Sigmoid colon (tissue), 7 donors: ENCODE results near the gene LAMA3. TPM values are rescaled to one million over a fixed set of nuclear protein-coding genes. Genes with fewer than 3 reads are reported as not detected.

ENCODE experiments used
- DNase-seq: peaks from one replicate; pipeline ENCODE4 v3.0.0-alpha.2; 2019
- H3K27ac ChIP-seq, 4 donors: fragments of 200-600 bp; sonication (generic); one replicate each; pipeline ENCODE4 v1.5.1; 2016 to 2019; ENCODE audit warnings: mild to moderate bottlenecking in 1 of 4
- H3K27me3 ChIP-seq, 3 donors: fragments of 200-600 bp; sonication (generic); one replicate each; pipeline ENCODE4 v1.5.1; 2019; ENCODE audit warnings: mild to moderate bottlenecking in 1 of 3
- H3K36me3 ChIP-seq, 4 donors: fragments of 200-600 bp; sonication (generic); one replicate each; pipeline ENCODE4 v1.5.1; 2016 to 2019
- H3K4me1 ChIP-seq, 4 donors: fragments of 200-600 bp; sonication (generic); one replicate each; pipeline ENCODE4 v1.5.1; 2017 to 2019
- H3K4me3 ChIP-seq, 4 donors: fragments of 200-600 bp; sonication (generic); one replicate each; pipeline ENCODE4 v1.5.1; 2017 to 2019; ENCODE audit warnings: mild to moderate bottlenecking in 2 of 4, moderate library complexity in 1 of 4
- H3K9me3 ChIP-seq, 4 donors: fragments of 200-600 bp in 3 of 4; sonication (generic) in 3 of 4; one replicate each; pipeline versions ENCODE4 v1.5.1 to v1.6.1; 2013 to 2019
- CTCF ChIP-seq, 4 experiments: fragments of 450-650 bp in 3 of 4; fragments of 200-600 bp in 1 of 4; IDR thresholded peaks; one replicate each; pipeline ENCODE4 v1.5.1; 2016 to 2019; ENCODE audit warnings: antibody characterized with exemption in 4 of 4, mild to moderate bottlenecking in 3 of 4, moderate library complexity in 2 of 4
- EP300 ChIP-seq, 4 donors: sonication (generic); formaldehyde crosslinking; IDR thresholded peaks; one replicate each; pipeline ENCODE4 v1.6.1; 2017; ENCODE audit warnings: antibody characterized with exemption in 4 of 4
- POLR2A ChIP-seq, 2 donors: fragments of 450-650 bp; IDR thresholded peaks; one replicate each; pipeline ENCODE4 v1.6.1; 2016; ENCODE audit warnings: antibody characterized with exemption in 2 of 2, mild to moderate bottlenecking in 2 of 2, moderate library complexity in 2 of 2
- POLR2AphosphoS5 ChIP-seq, 4 donors: sonication (generic); formaldehyde crosslinking; IDR thresholded peaks; one replicate each; pipeline ENCODE4 v1.6.1; 2017; ENCODE audit warnings: antibody characterized with exemption in 4 of 4
- WGBS, 2 donors: extraction: QIAGEN DNeasy Blood & Tissue Kit; methylation state at CpG; one replicate each; pipeline ENCODE4 v1.1.7; 2013; 5-methylcytosine and 5-hydroxymethylcytosine counted together
- intact Hi-C: fragments of 100-400 bp; cut with DNase I; formaldehyde crosslinking; loops from one replicate; pipeline ENCODE4 v1.15.1; 2023
- polyA plus RNA-seq, 3 donors: library from polyadenylated mRNA; stranded (reverse); fragments of 200-250 nt; gene quantifications; one replicate each; pipeline ENCODE4 v1.2.3, GENCODE V29; 2013
- total RNA-seq, 4 donors: library from RNA; depleted of rRNA; stranded (reverse); fragments of >200 nt; gene quantifications; one replicate each; pipeline ENCODE4 v1.1.0, GENCODE V29; 2016
- donor health status: healthy with polysubstance abuse.
- donor health status: Bipolar disorder and iron deficiency.
- donor health status: healthy.

LAMA3 gene
- total and polyA plus RNA-seq, 7 donors: 6.0 to 19.9 (median 14.1) TPM

- no peaks in the 10 kb centered on the region for H3K36me3 ChIP-seq
- peaks cover 0 to 6% (median 0%) of the 10 kb centered on the region in 3 donors for H3K27me3 ChIP-seq
- peak; percentile 26 for DNase-seq
- no peaks in the 10 kb centered on the region for H3K4me1 ChIP-seq
- WGBS, 2 donors: 80 to 90% methylated on average over 1 of the region's 1 CpG
- no peak overlapping the region for H3K27ac ChIP-seq
- intact Hi-C loops: no loop called here
- no peak overlapping the region for H3K4me3 ChIP-seq
- no peak for TF ChIP-seq CTCF (IDR thresholded peaks at IDR 0.05)
- no peak for TF ChIP-seq POLR2AphosphoS5 (IDR thresholded peaks at IDR 0.05)
- TF ChIP-seq POLR2A (IDR thresholded peaks at IDR 0.05): no peak
- no peak for TF ChIP-seq EP300 (IDR thresholded peaks at IDR 0.05)
- H3K9me3 ChIP-seq: no peaks in the 10 kb centered on the region
Observed at GRCh38 chr18:23671564-23671963, 17.7 kb upstream of the LAMA3 start.

- H3K4me1 ChIP-seq: no peaks in the 10 kb centered on the region
- intact Hi-C loops: no loop called here
- 70 to 77% methylated on average over 1 of the region's 1 CpG for WGBS, 2 donors
- no peak for DNase-seq
- H3K4me3 ChIP-seq: no peak overlapping the region
- H3K36me3 ChIP-seq: no peaks in the 10 kb centered on the region
- TF ChIP-seq POLR2A (IDR thresholded peaks at IDR 0.05) (no peak), CTCF (IDR thresholded peaks at IDR 0.05) (no peak), EP300 (IDR thresholded peaks at IDR 0.05) (no peak), POLR2AphosphoS5 (IDR thresholded peaks at IDR 0.05) (no peak)
- no peaks in the 10 kb centered on the region for H3K9me3 ChIP-seq
- no peak overlapping the region for H3K27ac ChIP-seq
- H3K27me3 ChIP-seq: peaks cover 0 to 6% (median 0%) of the 10 kb centered on the region in 3 donors
Observed at GRCh38 chr18:23673725-23674124, 15.5 kb upstream of the LAMA3 start.

DNA sequence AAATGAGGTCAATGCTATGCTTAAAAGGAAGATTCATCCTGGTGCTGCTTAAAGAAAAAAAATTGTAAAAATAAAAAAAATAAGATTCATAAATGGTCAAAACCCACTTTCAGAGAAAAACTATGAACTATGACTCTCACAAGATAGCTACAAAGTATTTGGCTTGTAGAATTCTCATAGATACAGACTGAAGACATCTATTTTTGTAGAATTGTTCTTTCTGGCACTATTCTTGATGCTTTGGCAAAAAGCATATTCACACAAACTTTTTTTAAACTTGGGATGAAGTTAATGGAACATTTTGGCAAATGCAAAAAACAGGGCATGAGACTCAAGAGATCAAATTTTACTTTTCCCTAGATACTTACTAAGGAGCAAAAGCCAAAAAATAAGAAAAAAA, 14.0 kb upstream of the LAMA3 start:
- Histone ChIP-seq H3K4me1 (no peaks in the 10 kb centered on the region), H3K36me3 (no peaks in the 10 kb centered on the region), H3K4me3 (no peak overlapping the region), H3K27ac (no peak overlapping the region), H3K27me3 (no peaks in the 10 kb centered on the region), H3K9me3 (no peaks in the 10 kb centered on the region)
- TF ChIP-seq POLR2A (IDR thresholded peaks at IDR 0.05) (no peak), CTCF (IDR thresholded peaks at IDR 0.05) (no peak), POLR2AphosphoS5 (IDR thresholded peaks at IDR 0.05) (no peak), EP300 (IDR thresholded peaks at IDR 0.05) (no peak)
- intact Hi-C loops: no loop called here
- no peak for DNase-seq

DNA sequence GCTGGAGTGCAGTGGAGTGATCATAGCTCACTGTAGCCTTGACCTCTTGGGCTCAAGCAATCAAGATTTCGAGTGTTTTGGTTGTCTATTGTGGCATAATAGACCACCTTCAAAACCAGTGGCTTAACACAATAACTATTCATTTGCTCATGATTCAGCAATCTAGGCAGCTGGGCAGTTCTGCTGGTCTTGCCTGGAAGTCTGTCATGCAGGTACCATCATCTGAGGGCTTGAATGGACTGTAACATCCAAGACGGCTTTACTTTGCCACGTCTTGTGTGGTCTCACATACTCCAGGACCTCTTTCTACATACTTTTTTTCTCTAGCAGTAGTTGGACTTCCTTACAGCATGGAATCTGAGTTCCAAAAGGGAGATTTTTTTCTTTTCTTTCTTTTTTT, 13.4 kb upstream of the LAMA3 start:
- H3K4me1 ChIP-seq: no peaks in the 10 kb centered on the region
- no peak overlapping the region for H3K27ac ChIP-seq
- 89 to 91% methylated on average over 3 of the region's 3 CpGs for WGBS, 2 donors
- intact Hi-C loops: no loop called here
- H3K9me3 ChIP-seq: no peaks in the 10 kb centered on the region
- no peak for DNase-seq
- H3K27me3 ChIP-seq: no peaks in the 10 kb centered on the region
- H3K36me3 ChIP-seq: no peaks in the 10 kb centered on the region
- no peak overlapping the region for H3K4me3 ChIP-seq
- TF ChIP-seq CTCF (IDR thresholded peaks at IDR 0.05): no peak
- TF ChIP-seq EP300 (IDR thresholded peaks at IDR 0.05): no peak
- no peak for TF ChIP-seq POLR2A (IDR thresholded peaks at IDR 0.05)
- no peak for TF ChIP-seq POLR2AphosphoS5 (IDR thresholded peaks at IDR 0.05)

DNA sequence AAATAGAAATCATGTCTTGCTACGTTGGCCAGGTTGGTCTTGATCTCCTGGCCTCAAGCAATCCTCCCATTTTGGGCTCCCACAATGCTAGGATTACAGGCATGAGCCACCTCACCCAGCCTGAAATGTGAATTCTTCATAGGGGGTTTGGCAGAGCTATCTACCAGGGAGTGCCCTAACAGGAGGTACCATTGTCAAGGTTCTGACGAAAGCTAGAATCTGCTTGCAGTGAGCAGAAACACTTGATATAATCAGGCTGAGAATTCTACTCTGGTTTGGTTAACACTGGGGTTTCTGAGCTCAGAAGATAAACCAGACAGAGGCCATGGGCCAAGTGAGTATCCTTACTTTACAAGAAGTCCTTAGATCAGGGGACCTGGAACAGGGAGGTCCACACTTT, 7.2 kb upstream of the LAMA3 start:
- 84 to 93% methylated on average over 2 of the region's 2 CpGs for WGBS, 2 donors
- H3K27ac ChIP-seq: no peak overlapping the region
- TF ChIP-seq EP300 (IDR thresholded peaks at IDR 0.05) (no peak), POLR2A (IDR thresholded peaks at IDR 0.05) (no peak), POLR2AphosphoS5 (IDR thresholded peaks at IDR 0.05) (no peak), CTCF (IDR thresholded peaks at IDR 0.05) (no peak)

More for the DNA sequence above, 7.2 kb upstream of the LAMA3 start:
- DNase-seq: no peak
- no peaks in the 10 kb centered on the region for H3K36me3 ChIP-seq
- H3K27me3 ChIP-seq: no peaks in the 10 kb centered on the region
- peaks cover 0 to 10% (median 0%) of the 10 kb centered on the region in 4 donors for H3K4me1 ChIP-seq
- H3K9me3 ChIP-seq: no peaks in the 10 kb centered on the region
- intact Hi-C loops: loop anchor here (10.0 kb wide), 2 partner anchors 133 to 233 kb away; no protein-coding TSS in a partner anchor
- no peak overlapping the region for H3K4me3 ChIP-seq
